ENCODE measurements around the gene PALM.
A peak's percentile ranks its signal among the peaks of the same experiment; 100 is the strongest.

The PALM gene

GRCh38 chr19:796692-797527 is 88.2 kb downstream of the PALM start, which contains the start of gene PTBP1:
Gene PTBP1, plus strand, starts transcription at chr19:797452. Its CDS starts 46 bp downstream, at chr19:797498.
- no peaks in the 10 kb centered on the region for H3K9me3 ChIP-seq (ENCODE audit: severe bottlenecking)
- no peaks in the 10 kb centered on the region for H3K27me3 ChIP-seq (ENCODE audit: insufficient read depth, poor library complexity, severe bottlenecking)
- DNase-seq (ENCODE audit: low spot score) (peak; percentile 99), ATAC-seq (ENCODE audit: low read depth) (peak; percentile 78)
- peak within 1 kb of the TSS; percentile 89 for H3K27ac ChIP-seq (ENCODE audit: poor library complexity, severe bottlenecking)
- peak within 1 kb of the TSS; percentile 73 for H3K4me3 ChIP-seq (ENCODE audit: severe bottlenecking)
- H3K4me1 ChIP-seq (ENCODE audit: insufficient read depth, poor library complexity, severe bottlenecking) = peaks cover 9% of the 10 kb centered on the region
- H3K36me3 ChIP-seq (ENCODE audit: low read depth) = peaks cover 40% of the 10 kb centered on the region
- TF ChIP-seq CTCF (IDR thresholded peaks at IDR 0.05; ENCODE audit: poor library complexity, severe bottlenecking) = no peak
